GM19372 (cell line): ENCODE results near the gene QRFP.
"Not testable (repeated sequence)": the region's sequence is repeated elsewhere in the genome, so short reads cannot be mapped to it uniquely, and the experiment has no call there.

Source experiments
- ATAC-seq: cut with Tn5 transposase; IDR thresholded peaks from one replicate; pipeline ENCODE4 v1.9.1; 2021; ENCODE audit warnings: mild to moderate bottlenecking, low read depth, moderate library complexity; ENCODE audit not compliant: unreplicated experiment

The QRFP gene

GRCh38 chr9:130920762-130921299 lies 24.2 kb upstream of the QRFP start:
- no peak for ATAC-seq

DNA sequence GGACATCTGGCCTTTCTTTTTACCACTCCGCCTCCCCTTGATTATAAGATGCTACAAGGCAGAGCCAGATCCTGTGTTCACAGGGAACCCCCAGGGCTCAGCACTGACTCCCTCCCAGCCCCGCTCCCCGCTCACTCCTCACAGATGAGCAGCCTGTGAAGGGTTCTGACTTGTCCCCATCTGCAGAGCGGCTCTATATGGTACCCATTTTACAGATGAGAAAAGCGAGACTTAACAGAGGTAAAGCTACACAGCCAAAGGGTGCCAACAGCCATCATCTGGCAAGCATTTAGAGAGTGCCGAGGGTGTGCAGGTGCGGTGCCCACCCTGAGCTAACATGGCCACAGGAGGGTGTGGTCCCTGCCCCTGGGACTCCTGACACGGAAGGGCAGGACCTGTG lies 23.6 kb upstream of the QRFP start:
- no peak for ATAC-seq

- ATAC-seq = no peak
These were observed 23.0 kb upstream of the QRFP start for GRCh38 chr9:130919559-130920145.

DNA sequence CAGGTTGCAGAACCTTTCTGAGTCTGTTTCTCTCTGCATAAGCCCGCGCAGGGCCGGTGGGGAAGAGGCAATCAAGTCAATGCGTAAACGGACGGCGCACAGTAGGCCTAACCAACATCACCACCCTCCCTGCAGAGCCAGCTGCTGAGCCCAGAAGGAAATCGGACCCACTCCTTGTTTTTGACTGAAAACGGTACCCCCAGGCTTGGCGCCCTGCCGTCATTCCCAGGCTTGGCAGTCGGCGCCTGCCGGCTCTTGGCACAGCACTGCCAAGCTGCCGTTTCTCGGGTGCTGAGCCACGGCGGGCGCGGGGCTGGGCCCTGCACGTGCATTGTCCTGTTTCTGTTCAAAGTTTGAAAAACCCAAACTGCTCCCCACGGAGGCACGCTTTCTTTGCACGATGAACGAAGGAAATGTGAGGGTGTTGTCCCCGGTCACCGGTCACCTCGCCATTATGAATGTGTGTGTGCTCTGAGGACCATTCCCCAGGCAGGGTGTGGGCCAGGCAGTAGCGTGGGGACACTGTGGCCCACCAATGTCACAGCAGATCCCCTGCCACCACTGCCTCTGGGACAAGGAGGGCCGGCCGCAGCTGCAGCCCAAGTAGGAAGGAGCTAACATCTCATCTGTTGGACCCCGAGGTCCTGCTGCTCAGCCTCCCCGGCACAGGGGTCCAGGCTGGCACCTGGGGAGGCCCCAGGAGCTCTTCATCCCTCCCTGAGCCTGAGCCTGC lies 22.4 kb upstream of the QRFP start:
- ATAC-seq = no peak

DNA sequence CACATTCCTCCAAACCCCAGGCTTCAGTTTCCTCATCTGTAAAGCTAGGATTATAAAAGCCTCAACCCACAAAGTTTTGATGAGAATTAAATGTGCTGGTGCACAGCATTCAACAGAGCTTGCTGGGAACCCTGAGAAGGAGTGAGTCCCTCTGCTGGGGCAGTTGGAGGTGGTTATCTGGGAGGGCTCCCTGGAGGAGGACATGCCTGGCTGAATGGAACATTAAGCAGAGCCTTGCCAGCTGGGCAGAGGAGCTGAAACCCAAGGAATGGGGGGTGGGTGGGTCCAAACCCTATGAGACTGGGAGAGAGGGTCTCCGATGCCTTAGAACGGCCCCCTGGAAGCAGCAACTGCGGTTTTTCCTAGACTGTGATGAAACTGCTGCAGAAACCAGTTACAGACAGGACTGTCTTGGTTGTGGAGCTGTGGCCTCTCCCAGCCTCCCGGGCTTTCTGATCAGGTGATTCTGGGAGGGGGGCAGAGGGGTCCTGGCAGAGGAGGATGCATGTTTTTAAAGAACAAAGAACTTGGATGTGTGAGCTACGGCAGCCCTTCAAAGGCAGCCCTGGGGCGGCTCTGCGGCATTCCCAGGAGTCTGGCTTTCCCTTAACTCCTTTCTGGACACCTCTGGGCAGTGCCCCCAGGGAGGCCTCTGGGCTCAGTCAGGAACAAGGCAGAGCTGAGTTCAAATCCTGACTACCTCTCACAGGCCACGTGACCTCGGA lies 21.7 kb upstream of the QRFP start:
- ATAC-seq = no peak

GRCh38 chr9:130917168-130917960 lies 20.8 kb upstream of the QRFP start:
- ATAC-seq = no peak

DNA sequence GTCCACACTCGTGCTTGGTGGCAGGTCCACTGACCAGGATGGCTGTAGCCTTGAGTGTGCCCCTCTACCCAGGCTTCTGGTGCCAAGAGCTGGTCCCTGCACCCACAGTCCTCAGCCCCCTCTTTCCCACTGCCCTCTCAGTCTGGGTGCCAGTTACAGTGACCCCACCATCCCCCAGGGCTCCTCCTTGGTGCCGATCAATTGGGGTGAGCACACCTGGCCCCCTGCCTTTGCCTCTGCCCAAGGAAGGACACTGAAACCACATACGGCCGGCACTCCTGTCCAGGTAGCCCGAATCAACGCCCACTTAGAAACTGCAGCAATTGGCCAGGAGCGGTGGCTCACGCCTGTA lies 18.5 kb upstream of the QRFP start:
- no peak for ATAC-seq

GRCh38 chr9:130914417-130915095 lies 17.9 kb upstream of the QRFP start:
- no peak for ATAC-seq

- ATAC-seq = no peak
These were observed 17.2 kb upstream of the QRFP start for GRCh38 chr9:130913599-130914416.

DNA sequence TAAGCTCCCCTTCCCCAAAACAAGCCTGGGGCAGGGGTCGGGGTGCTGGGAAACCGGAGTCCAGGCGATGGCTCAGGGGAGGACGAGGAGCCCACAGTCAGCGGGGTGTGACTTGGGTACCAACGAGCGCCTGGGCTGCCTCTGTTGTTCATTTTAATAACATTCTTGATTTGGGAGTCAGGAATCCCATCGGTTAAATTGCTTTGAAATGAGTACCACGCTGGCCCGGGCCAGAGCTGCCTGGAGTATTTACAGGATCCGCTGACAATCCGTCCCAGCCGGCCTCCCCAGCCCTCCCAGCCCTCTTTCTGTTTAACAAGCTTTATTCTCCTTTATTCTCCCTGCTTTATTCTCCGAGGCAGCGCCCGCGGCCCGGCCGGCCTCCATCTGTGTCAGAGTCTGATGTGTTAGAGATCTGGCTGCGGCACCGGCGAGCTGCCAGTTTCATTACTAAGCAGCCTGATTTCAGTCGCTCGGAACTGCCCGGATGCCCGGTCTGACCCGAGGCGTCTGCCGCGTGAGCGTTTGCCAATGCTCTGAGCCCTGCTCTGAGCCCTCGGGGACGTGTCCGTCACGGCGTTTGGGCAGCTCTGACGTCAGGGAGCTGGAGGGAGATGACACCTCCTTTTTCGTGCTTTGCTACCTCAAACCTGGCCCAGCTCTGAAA lies 16.5 kb upstream of the QRFP start:
- no peak for ATAC-seq

- no peak for ATAC-seq
These were observed 14.8 kb upstream of the QRFP start for GRCh38 chr9:130911254-130912049.

- ATAC-seq = not testable (repeated sequence)
These were observed 14.1 kb upstream of the QRFP start for GRCh38 chr9:130910670-130911069.

DNA sequence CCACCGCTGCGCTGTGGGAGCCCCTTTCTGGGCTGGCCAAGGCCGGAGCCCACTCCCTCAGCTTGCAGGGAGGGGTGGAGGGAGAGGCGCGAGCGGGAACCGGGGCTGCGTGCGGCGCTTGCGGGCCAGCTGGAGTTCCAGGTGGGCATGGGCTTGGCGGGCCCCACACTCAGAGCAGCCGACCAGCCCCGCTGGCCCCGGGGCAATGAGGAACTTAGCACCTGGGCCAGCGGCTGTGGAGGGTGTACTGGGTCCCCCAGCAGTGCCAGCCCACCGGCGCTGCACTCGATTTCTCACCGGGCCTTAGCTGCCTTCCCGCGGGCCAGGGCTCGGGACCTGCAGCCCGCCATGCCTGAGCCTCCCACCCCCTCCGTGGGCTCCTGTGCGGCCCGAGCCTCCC lies 13.4 kb upstream of the QRFP start:
- ATAC-seq = not testable (repeated sequence)

DNA sequence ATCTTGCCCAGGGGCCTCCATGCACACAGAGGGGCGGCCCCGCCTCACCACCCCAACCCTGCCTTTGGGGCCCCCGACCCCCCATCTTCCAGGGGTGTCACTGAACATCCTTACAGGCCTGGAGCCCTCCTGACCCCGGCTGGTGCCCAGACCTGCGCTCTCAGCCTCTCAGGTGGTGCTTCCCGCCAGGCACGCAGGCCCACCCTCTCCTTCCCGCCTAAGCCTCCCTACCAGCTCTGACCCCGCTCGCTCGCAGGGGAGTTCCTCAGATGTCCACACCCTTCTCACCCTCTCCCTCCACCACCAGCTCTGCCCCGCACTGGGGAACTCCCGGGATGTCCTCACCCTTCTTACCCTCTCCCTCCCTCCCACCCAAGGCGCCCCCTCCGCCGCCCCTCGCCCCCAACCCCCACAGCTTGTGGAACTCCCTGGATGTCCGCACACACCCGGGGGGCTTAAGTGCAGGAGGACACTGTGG lies 12.3 kb upstream of the QRFP start:
- ATAC-seq = no peak

GRCh38 chr9:130908146-130908877 lies 11.7 kb upstream of the QRFP start:
- ATAC-seq = no peak

DNA sequence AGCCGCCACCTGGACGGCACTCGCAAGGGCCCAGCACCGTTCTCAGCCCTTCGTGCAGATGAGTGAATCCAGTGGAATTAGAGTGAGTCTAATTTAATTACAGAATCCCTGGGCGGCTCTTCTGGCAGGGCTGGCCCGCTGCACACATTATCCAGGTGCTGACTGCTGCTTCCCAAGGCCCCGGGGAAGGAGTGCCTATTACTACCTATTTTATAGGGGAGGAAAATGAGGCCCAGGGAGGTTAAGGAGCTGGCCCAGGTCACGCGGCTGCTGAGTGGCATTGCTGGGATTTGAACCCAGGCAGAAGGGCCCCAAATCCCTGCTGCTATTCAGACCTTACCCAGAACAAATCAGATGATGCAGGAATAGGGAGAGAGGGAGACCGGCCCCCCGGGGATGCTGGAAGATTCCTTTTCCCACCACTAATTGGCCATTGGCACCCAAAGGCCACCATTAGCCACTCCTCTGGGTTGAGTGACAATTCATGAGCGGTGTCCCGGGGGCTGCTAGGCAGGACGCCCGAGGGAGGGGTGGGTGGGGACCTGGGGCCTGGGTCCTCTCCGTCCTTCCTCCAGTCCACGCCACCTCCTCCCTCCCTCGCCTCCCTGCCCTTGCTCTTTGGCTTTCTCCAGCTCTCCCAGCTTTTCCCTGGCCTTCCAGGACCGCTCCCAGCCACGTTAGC lies 10.3 kb upstream of the QRFP start:
- ATAC-seq = no peak
